ENCODE results near the gene UNG. TPM values are rescaled to one million over a fixed set of nuclear protein-coding genes. Genes with fewer than 3 reads are reported as not detected.
"Not testable (repeated sequence)": the region's sequence is repeated elsewhere in the genome, so short reads cannot be mapped to it uniquely, and the experiment has no call there.

The UNG gene
- total RNA-seq, 2 donors from 2014 or later = 9.1 to 11.0 TPM

GRCh38 chr12:109137055-109137454 is 39.7 kb downstream of the UNG start:
- no peak for DNase-seq (ENCODE audit: low spot score)
- H3K36me3 ChIP-seq = no peaks in the 10 kb centered on the region
- no peak for ATAC-seq (ENCODE audit: insufficient number of reproducible peaks, low FRiP score, low read depth)
- TF ChIP-seq, protein P1, sequence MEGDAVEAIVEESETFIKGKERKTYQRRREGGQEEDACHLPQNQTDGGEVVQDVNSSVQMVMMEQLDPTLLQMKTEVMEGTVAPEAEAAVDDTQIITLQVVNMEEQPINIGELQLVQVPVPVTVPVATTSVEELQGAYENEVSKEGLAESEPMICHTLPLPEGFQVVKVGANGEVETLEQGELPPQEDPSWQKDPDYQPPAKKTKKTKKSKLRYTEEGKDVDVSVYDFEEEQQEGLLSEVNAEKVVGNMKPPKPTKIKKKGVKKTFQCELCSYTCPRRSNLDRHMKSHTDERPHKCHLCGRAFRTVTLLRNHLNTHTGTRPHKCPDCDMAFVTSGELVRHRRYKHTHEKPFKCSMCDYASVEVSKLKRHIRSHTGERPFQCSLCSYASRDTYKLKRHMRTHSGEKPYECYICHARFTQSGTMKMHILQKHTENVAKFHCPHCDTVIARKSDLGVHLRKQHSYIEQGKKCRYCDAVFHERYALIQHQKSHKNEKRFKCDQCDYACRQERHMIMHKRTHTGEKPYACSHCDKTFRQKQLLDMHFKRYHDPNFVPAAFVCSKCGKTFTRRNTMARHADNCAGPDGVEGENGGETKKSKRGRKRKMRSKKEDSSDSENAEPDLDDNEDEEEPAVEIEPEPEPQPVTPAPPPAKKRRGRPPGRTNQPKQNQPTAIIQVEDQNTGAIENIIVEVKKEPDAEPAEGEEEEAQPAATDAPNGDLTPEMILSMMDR (IDR thresholded peaks at IDR 0.05) = no peak
- no peak overlapping the region for H3K4me3 ChIP-seq
- H3K27ac ChIP-seq = no peak overlapping the region
- H3K27me3 ChIP-seq (replicated peaks; ENCODE audit: insufficient read depth) = no peaks in the 10 kb centered on the region
- peaks cover 0 to 6% of the 10 kb centered on the region in 2 donors for H3K4me1 ChIP-seq (ENCODE audit: control insufficient read depth in 1 of 2, low read depth in 2 of 2)
- H3K9me3 ChIP-seq = no peaks in the 10 kb centered on the region

GRCh38 chr12:109139360-109139759 is 42.0 kb downstream of the UNG start:
- no peaks in the 10 kb centered on the region for H3K36me3 ChIP-seq
- no peaks in the 10 kb centered on the region for H3K9me3 ChIP-seq
- DNase-seq (ENCODE audit: low spot score) (no peak), ATAC-seq (ENCODE audit: insufficient number of reproducible peaks, low FRiP score, low read depth) (no peak)
- no peak overlapping the region for H3K27ac ChIP-seq
- TF ChIP-seq, protein P1 (IDR thresholded peaks at IDR 0.05) = no peak
- peaks cover 0 to 2% of the 10 kb centered on the region in 2 donors for H3K4me1 ChIP-seq (ENCODE audit: control insufficient read depth in 1 of 2, low read depth in 2 of 2)
- H3K27me3 ChIP-seq (replicated peaks; ENCODE audit: insufficient read depth) = no peaks in the 10 kb centered on the region
- no peak overlapping the region for H3K4me3 ChIP-seq

DNA sequence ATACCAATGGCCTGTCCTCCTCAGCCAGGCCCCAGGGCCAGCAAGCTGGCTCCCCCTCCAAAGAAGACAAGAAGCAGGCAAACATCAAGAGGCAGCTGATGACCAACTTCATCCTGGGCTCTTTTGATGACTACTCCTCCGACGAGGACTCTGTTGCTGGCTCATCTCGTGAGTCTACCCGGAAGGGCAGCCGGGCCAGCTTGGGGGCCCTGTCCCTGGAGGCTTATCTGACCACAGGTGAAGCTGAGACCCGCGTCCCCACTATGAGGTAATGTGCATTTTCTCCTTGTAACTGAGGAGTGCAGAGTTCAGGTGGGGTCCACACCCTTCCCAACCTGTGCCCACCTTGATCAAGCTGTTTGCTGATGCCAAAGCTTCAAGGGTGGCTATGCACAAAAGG is 42.4 kb downstream of the UNG start:
- H3K4me1 ChIP-seq (ENCODE audit: control insufficient read depth in 1 of 2, low read depth in 2 of 2) = no peaks in the 10 kb centered on the region
- H3K27ac ChIP-seq = no peak overlapping the region
- ATAC-seq (ENCODE audit: insufficient number of reproducible peaks, low FRiP score, low read depth) (no peak), DNase-seq (ENCODE audit: low spot score) (no peak)
- TF ChIP-seq, protein P1 (IDR thresholded peaks at IDR 0.05) = no peak
- no peaks in the 10 kb centered on the region for H3K9me3 ChIP-seq
- no peaks in the 10 kb centered on the region for H3K36me3 ChIP-seq
- no peaks in the 10 kb centered on the region for H3K27me3 ChIP-seq (replicated peaks; ENCODE audit: insufficient read depth)
- H3K4me3 ChIP-seq = no peak overlapping the region

DNA sequence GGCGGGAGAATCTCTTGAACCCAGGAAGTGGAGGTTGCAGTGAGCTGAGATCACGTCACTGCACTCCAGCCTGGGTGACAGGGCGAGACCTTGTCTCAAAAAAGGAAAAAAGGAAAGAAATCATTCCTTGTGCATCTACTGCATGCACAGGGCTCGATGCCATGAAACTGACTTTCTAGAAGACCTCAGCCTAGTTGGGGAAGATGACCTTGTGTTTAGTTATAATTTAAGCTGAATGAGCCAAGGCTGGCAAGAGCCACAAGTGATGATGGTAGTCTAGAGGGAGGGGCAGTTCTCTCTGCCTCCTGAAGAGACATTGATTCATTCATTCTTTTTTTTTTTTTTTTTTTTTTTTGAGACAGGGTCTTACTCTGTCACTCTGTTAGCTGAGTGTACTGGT is 43.2 kb downstream of the UNG start:
- Histone ChIP-seq H3K36me3 (no peaks in the 10 kb centered on the region), H3K4me3 (no peak overlapping the region), H3K27ac (no peak overlapping the region), H3K4me1 (ENCODE audit: control insufficient read depth in 1 of 2, low read depth in 2 of 2) (no peaks in the 10 kb centered on the region), H3K27me3 (replicated peaks; ENCODE audit: insufficient read depth) (no peaks in the 10 kb centered on the region), H3K9me3 (no peaks in the 10 kb centered on the region)
- TF ChIP-seq, protein P1 (IDR thresholded peaks at IDR 0.05) = no peak
- no peak for DNase-seq (ENCODE audit: low spot score)
- ATAC-seq (ENCODE audit: insufficient number of reproducible peaks, low FRiP score, low read depth) = no peak

DNA sequence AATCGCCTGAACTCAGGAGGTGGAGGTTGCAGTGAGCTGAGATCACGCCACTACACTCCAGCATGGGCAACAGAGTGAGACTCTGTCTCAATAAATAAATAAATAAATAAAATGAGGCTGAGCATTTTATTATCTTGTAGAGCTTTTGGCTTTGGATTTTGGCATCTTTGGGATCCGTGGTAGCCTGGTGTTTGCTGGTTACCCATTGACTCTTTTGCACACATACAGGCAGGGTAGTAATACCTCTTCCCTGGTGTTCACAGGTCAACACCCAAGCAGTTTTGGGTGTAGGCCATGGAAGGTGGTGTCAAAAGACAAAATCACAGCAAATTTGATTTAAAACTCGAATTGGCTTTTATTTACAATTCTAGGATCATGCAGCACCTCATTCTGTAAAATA is 46.8 kb downstream of the UNG start:
- DNase-seq (ENCODE audit: low spot score) (no peak), ATAC-seq (ENCODE audit: insufficient number of reproducible peaks, low FRiP score, low read depth) (no peak)
- no peaks in the 10 kb centered on the region for H3K27me3 ChIP-seq (replicated peaks; ENCODE audit: insufficient read depth)
- TF ChIP-seq, protein P1 (IDR thresholded peaks at IDR 0.05) = no peak
- H3K4me1 ChIP-seq (ENCODE audit: control insufficient read depth in 1 of 2, low read depth in 2 of 2) = peaks cover 0 to 5% of the 10 kb centered on the region in 2 donors
- no peaks in the 10 kb centered on the region for H3K9me3 ChIP-seq
- no peak overlapping the region for H3K27ac ChIP-seq
- no peaks in the 10 kb centered on the region for H3K36me3 ChIP-seq
- H3K4me3 ChIP-seq = no peak overlapping the region

DNA sequence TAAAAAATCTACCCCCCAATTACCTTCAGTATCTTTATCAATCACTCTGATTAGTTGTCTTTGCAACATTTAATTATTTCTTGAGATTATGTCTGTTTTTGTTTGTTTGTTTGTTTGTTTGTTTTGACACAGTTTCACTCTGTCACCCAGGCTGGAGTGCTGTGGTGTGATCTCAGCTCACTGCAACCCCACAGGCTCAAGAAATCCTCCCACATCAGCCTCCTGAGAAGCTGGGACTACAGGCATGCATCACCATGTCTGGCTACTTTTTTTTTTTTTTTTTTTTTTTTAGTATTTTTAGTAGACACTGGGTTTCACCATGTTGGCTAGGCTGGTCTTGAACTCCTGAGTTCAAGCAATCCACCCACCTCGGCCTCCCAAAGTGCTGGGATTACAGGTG is 49.7 kb downstream of the UNG start:
- H3K4me1 ChIP-seq (ENCODE audit: control insufficient read depth in 1 of 2, low read depth in 2 of 2); H3K36me3 ChIP-seq; H3K4me3 ChIP-seq; ATAC-seq (ENCODE audit: insufficient number of reproducible peaks, low FRiP score, low read depth); H3K27me3 ChIP-seq (replicated peaks; ENCODE audit: insufficient read depth); H3K9me3 ChIP-seq; H3K27ac ChIP-seq; DNase-seq (ENCODE audit: low spot score): not testable (repeated sequence)

All from thoracic aorta (tissue), 2 donors.